ENCODE measurements around the gene CHN1. TPM values are rescaled to one million over a fixed set of nuclear protein-coding genes. Genes with fewer than 3 reads are reported as not detected.

Gene CHN1
- total and polyA plus RNA-seq, 12 donors = 7.6 to 40.0 (median 21.8) TPM

GRCh38 chr2:175004730-175004979 is 526 bp downstream of the CHN1 start:
- H3K4me3 ChIP-seq = peak overlapping the region in 2 of 4 donors; percentile 64 to 91
- H3K27me3 ChIP-seq = no peaks in the 10 kb centered on the region
- DNase-seq = peak in 6 of 7 donors; percentile 28 to 59 (median 44)
- TF ChIP-seq, protein P1, sequence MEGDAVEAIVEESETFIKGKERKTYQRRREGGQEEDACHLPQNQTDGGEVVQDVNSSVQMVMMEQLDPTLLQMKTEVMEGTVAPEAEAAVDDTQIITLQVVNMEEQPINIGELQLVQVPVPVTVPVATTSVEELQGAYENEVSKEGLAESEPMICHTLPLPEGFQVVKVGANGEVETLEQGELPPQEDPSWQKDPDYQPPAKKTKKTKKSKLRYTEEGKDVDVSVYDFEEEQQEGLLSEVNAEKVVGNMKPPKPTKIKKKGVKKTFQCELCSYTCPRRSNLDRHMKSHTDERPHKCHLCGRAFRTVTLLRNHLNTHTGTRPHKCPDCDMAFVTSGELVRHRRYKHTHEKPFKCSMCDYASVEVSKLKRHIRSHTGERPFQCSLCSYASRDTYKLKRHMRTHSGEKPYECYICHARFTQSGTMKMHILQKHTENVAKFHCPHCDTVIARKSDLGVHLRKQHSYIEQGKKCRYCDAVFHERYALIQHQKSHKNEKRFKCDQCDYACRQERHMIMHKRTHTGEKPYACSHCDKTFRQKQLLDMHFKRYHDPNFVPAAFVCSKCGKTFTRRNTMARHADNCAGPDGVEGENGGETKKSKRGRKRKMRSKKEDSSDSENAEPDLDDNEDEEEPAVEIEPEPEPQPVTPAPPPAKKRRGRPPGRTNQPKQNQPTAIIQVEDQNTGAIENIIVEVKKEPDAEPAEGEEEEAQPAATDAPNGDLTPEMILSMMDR (IDR thresholded peaks at IDR 0.05) = no peak
- TF ChIP-seq POLR2A (IDR thresholded peaks at IDR 0.05) = no peak
- intact Hi-C loops (cut with DNase I) = no loop called here
- 1 to 6% (median 3%) methylated on average over 3 to 32 of the region's 32 CpGs; no CpG with 5 or more reads in 1 of the 4 donors for WGBS, 4 donors
- peak overlapping the region; percentile 26 to 88 (median 77) for H3K27ac ChIP-seq
- peaks cover 0 to 5% of the 10 kb centered on the region in 2 donors for H3K4me1 ChIP-seq (replicated peaks in 1 of 2)
- no peaks in the 10 kb centered on the region for H3K9me3 ChIP-seq (replicated peaks in 1 of 3)
- H3K36me3 ChIP-seq (replicated peaks in 1 of 2) = no peaks in the 10 kb centered on the region

DNA sequence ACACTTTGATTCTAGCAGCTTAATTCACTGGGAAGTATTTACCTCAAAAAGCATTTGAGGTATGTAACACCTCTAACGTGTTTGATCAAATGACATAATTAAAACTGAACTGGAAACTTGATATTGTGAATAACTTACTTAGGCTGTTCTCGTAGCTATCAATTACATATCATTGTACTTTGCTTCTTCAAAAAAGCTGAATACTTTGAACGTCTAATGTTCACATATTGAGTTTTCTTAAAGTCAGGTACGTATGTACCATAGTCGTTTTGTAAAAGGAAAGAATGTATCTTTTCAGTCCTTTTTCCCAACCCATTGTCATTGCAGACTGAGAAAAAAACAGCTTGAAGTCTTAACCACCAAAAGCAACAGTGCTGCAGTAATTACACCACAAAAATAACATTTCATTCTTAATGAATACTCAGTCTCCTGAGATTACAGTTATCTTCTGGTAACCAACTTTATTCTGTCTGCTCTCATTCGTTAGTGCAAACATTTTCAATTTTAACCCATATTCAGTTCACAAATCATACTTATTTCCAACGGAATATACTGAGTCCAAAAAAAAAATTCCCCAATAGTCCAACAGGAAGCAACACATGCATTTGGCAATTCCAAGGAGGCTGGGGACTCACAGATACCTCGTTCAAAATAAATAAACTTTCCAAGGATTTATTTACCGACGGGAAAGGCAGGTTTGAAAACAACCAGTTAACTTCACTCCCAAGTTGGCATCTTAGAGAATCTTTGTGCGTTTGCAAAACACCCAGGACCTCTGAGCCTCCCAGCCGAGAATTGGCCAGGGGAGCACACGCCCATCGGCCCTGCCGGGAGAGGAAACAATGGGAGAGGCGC is 1.1 kb downstream of the CHN1 start:
- H3K27ac ChIP-seq = peak overlapping the region in 3 of 5 donors; percentile 77 to 88 (median 82)
- 26 to 35% (median 27%) methylated on average over 10 to 16 of the region's 16 CpGs for WGBS, 4 donors

DNA sequence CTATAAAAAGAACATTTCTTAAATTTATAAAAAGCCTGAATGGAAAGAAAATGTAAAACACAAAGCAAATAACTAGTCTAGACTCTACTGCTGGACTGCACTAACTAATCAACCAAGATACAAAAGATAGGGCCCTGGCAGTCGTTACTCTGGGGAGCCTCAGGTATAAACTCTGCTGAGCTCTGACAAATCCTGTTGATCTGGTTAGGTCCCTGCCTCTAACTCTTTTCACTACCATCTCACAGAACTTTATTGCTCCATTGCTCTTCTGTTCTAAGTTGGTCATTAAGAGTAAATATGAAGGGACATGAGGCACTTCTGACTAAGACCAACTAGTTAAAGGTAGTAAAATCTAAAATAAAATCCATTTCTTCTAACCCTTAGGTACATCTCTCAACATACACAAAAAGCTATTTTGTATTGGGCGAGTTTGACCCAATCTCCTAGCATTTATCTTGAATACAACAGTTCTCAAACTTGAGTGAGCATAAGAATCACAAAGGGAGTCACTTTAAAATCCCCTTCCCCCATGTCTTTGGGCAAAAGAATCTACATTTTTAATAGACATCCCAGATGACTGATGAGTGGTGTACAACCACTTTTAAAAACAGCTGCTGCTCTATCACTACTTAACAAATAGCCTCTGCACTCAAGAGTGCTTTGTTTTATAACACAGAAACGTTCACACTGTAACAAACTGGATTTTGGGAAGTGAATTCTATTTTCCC is 2.5 kb downstream of the CHN1 start:
- no peak overlapping the region for H3K27ac ChIP-seq

More for the DNA sequence above, 1.1 kb downstream of the CHN1 start:
- Histone ChIP-seq H3K4me1 (replicated peaks in 1 of 2) (peaks cover 0 to 6% of the 10 kb centered on the region in 2 donors), H3K36me3 (replicated peaks in 1 of 2) (no peaks in the 10 kb centered on the region), H3K4me3 (peak overlapping the region in 1 of 4 donors; percentile 91), H3K9me3 (replicated peaks in 1 of 3) (no peaks in the 10 kb centered on the region), H3K27me3 (no peaks in the 10 kb centered on the region)
- intact Hi-C loops (cut with DNase I) = no loop called here
- peak in 4 of 7 donors; percentile 16 to 22 (median 19) for DNase-seq
- TF ChIP-seq, protein P1 (IDR thresholded peaks at IDR 0.05) = no peak
- TF ChIP-seq POLR2A (IDR thresholded peaks at IDR 0.05) = no peak

DNA sequence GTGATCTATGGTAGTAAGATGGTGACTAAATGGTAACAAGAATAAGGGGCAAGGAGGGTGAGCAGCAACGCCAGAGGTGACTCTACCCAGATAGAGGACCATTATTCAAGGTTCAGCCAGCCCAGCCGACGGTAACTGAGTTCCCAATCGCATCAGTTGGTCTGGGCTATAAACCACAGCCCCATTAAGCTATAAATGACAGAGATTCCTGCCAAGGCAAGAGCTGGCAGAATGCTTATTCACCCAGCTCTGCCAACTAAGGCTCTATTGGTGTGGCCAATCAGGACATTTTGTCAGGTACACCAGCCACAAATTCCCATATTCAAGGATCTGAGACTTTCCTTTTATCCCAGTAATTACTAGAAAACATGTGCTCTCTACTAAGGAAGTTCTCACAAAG is 3.6 kb downstream of the CHN1 start:
- Histone ChIP-seq H3K4me3 (no peak overlapping the region), H3K27ac (no peak overlapping the region), H3K4me1 (replicated peaks in 1 of 2) (peaks cover 0 to 16% of the 10 kb centered on the region in 2 donors), H3K36me3 (replicated peaks in 1 of 2) (no peaks in the 10 kb centered on the region), H3K9me3 (replicated peaks in 1 of 3) (no peaks in the 10 kb centered on the region), H3K27me3 (no peaks in the 10 kb centered on the region)
- intact Hi-C loops (cut with DNase I) = no loop called here
- no peak for DNase-seq
- WGBS, 4 donors = 88 to 95% (median 89%) methylated on average over 4 of the region's 4 CpGs
- no peak for TF ChIP-seq POLR2A (IDR thresholded peaks at IDR 0.05)
- TF ChIP-seq, protein P1 (IDR thresholded peaks at IDR 0.05) = no peak

More for the DNA sequence above, 2.5 kb downstream of the CHN1 start:
- intact Hi-C loops (cut with DNase I) = no loop called here
- DNase-seq = no peak
- TF ChIP-seq POLR2A (IDR thresholded peaks at IDR 0.05) = no peak
- TF ChIP-seq, protein P1 (IDR thresholded peaks at IDR 0.05) = no peak
- Histone ChIP-seq H3K27me3 (no peaks in the 10 kb centered on the region), H3K4me1 (replicated peaks in 1 of 2) (peaks cover 0 to 16% of the 10 kb centered on the region in 2 donors), H3K36me3 (replicated peaks in 1 of 2) (no peaks in the 10 kb centered on the region), H3K4me3 (no peak overlapping the region), H3K9me3 (replicated peaks in 1 of 3) (no peaks in the 10 kb centered on the region)
- 67 to 70% (median 69%) methylated on average over 3 of the region's 3 CpGs for WGBS, 4 donors
